ENCODE data around the gene GPC6.

Gene GPC6

GRCh38 chr13:93266681-93267080 lies 40.1 kb downstream of the GPC6 start:
- no peaks in the 10 kb centered on the region for H3K9me3 ChIP-seq (ENCODE audit: control insufficient read depth in 2 of 2, low read length in 2 of 2)
- H3K4me1 ChIP-seq (ENCODE audit: control insufficient read depth in 2 of 2, insufficient read depth in 2 of 2, low read length in 2 of 2), result no peaks in the 10 kb centered on the region
- H3K4me3 ChIP-seq (ENCODE audit: low read length in 2 of 2), result no peak overlapping the region
- H3K9ac ChIP-seq (ENCODE audit: low read depth in 1 of 2, low read length in 2 of 2), result no peak overlapping the region
- no peaks in the 10 kb centered on the region for H3K36me3 ChIP-seq (ENCODE audit: control insufficient read depth in 2 of 2, insufficient read depth in 2 of 2, low read length in 2 of 2)
- H3K27ac ChIP-seq (ENCODE audit: low read depth in 2 of 2, low read length in 2 of 2), result no peak overlapping the region
- no peaks in the 10 kb centered on the region for H3K27me3 ChIP-seq (ENCODE audit: control insufficient read depth in 2 of 2, insufficient read depth in 2 of 2, low read length in 2 of 2)

GRCh38 chr13:93268327-93269028 lies 41.9 kb downstream of the GPC6 start:
- H3K27ac ChIP-seq (ENCODE audit: low read depth in 2 of 2, low read length in 2 of 2), result no peak overlapping the region
- H3K27me3 ChIP-seq (ENCODE audit: control insufficient read depth in 2 of 2, insufficient read depth in 2 of 2, low read length in 2 of 2), result no peaks in the 10 kb centered on the region
- H3K9me3 ChIP-seq (ENCODE audit: control insufficient read depth in 2 of 2, low read length in 2 of 2), result no peaks in the 10 kb centered on the region
- H3K4me1 ChIP-seq (ENCODE audit: control insufficient read depth in 2 of 2, insufficient read depth in 2 of 2, low read length in 2 of 2), result no peaks in the 10 kb centered on the region
- H3K4me3 ChIP-seq (ENCODE audit: low read length in 2 of 2), result no peak overlapping the region
- no peaks in the 10 kb centered on the region for H3K36me3 ChIP-seq (ENCODE audit: control insufficient read depth in 2 of 2, insufficient read depth in 2 of 2, low read length in 2 of 2)
- H3K9ac ChIP-seq (ENCODE audit: low read depth in 1 of 2, low read length in 2 of 2), result no peak overlapping the region

- no peaks in the 10 kb centered on the region for H3K36me3 ChIP-seq (ENCODE audit: control insufficient read depth in 2 of 2, insufficient read depth in 2 of 2, low read length in 2 of 2)
- H3K4me3 ChIP-seq (ENCODE audit: low read length in 2 of 2), result no peak overlapping the region
Observed at GRCh38 chr13:93270769-93271742, 44.4 kb downstream of the GPC6 start.

GRCh38 chr13:93279982-93280381 lies 53.4 kb downstream of the GPC6 start:
- Histone ChIP-seq H3K27me3 (ENCODE audit: control insufficient read depth in 2 of 2, insufficient read depth in 2 of 2, low read length in 2 of 2) (no peaks in the 10 kb centered on the region), H3K36me3 (ENCODE audit: control insufficient read depth in 2 of 2, insufficient read depth in 2 of 2, low read length in 2 of 2) (no peaks in the 10 kb centered on the region), H3K4me3 (ENCODE audit: low read length in 2 of 2) (no peak overlapping the region), H3K9me3 (ENCODE audit: control insufficient read depth in 2 of 2, low read length in 2 of 2) (no peaks in the 10 kb centered on the region), H3K4me1 (ENCODE audit: control insufficient read depth in 2 of 2, insufficient read depth in 2 of 2, low read length in 2 of 2) (no peaks in the 10 kb centered on the region), H3K9ac (ENCODE audit: low read depth in 1 of 2, low read length in 2 of 2) (no peak overlapping the region), H3K27ac (ENCODE audit: low read depth in 2 of 2, low read length in 2 of 2) (no peak overlapping the region)

More at GRCh38 chr13:93270769-93271742, 44.4 kb downstream of the GPC6 start:
- Histone ChIP-seq H3K9ac (ENCODE audit: low read depth in 1 of 2, low read length in 2 of 2) (no peak overlapping the region), H3K27ac (ENCODE audit: low read depth in 2 of 2, low read length in 2 of 2) (no peak overlapping the region), H3K4me1 (ENCODE audit: control insufficient read depth in 2 of 2, insufficient read depth in 2 of 2, low read length in 2 of 2) (no peaks in the 10 kb centered on the region), H3K27me3 (ENCODE audit: control insufficient read depth in 2 of 2, insufficient read depth in 2 of 2, low read length in 2 of 2) (no peaks in the 10 kb centered on the region), H3K9me3 (ENCODE audit: control insufficient read depth in 2 of 2, low read length in 2 of 2) (no peaks in the 10 kb centered on the region)

- H3K27me3 ChIP-seq (ENCODE audit: control insufficient read depth in 2 of 2, insufficient read depth in 2 of 2, low read length in 2 of 2), result no peaks in the 10 kb centered on the region
- H3K4me3 ChIP-seq (ENCODE audit: low read length in 2 of 2), result no peak overlapping the region
- H3K9me3 ChIP-seq (ENCODE audit: control insufficient read depth in 2 of 2, low read length in 2 of 2), result no peaks in the 10 kb centered on the region
- H3K36me3 ChIP-seq (ENCODE audit: control insufficient read depth in 2 of 2, insufficient read depth in 2 of 2, low read length in 2 of 2), result no peaks in the 10 kb centered on the region
- no peak overlapping the region for H3K9ac ChIP-seq (ENCODE audit: low read depth in 1 of 2, low read length in 2 of 2)
- H3K27ac ChIP-seq (ENCODE audit: low read depth in 2 of 2, low read length in 2 of 2), result no peak overlapping the region
- H3K4me1 ChIP-seq (ENCODE audit: control insufficient read depth in 2 of 2, insufficient read depth in 2 of 2, low read length in 2 of 2), result no peaks in the 10 kb centered on the region
Observed at GRCh38 chr13:93280688-93281087, 54.1 kb downstream of the GPC6 start.

GRCh38 chr13:93283255-93283654 lies 56.6 kb downstream of the GPC6 start:
- H3K27ac ChIP-seq (ENCODE audit: low read depth in 2 of 2, low read length in 2 of 2), result no peak overlapping the region
- no peak overlapping the region for H3K4me3 ChIP-seq (ENCODE audit: low read length in 2 of 2)
- H3K9me3 ChIP-seq (ENCODE audit: control insufficient read depth in 2 of 2, low read length in 2 of 2), result no peaks in the 10 kb centered on the region
- H3K27me3 ChIP-seq (ENCODE audit: control insufficient read depth in 2 of 2, insufficient read depth in 2 of 2, low read length in 2 of 2), result no peaks in the 10 kb centered on the region
- no peak overlapping the region for H3K9ac ChIP-seq (ENCODE audit: low read depth in 1 of 2, low read length in 2 of 2)
- H3K36me3 ChIP-seq (ENCODE audit: control insufficient read depth in 2 of 2, insufficient read depth in 2 of 2, low read length in 2 of 2), result no peaks in the 10 kb centered on the region
- no peaks in the 10 kb centered on the region for H3K4me1 ChIP-seq (ENCODE audit: control insufficient read depth in 2 of 2, insufficient read depth in 2 of 2, low read length in 2 of 2)

GRCh38 chr13:93284064-93284463 lies 57.5 kb downstream of the GPC6 start:
- H3K4me3 ChIP-seq (ENCODE audit: low read length in 2 of 2), result no peak overlapping the region
- no peak overlapping the region for H3K9ac ChIP-seq (ENCODE audit: low read depth in 1 of 2, low read length in 2 of 2)
- H3K9me3 ChIP-seq (ENCODE audit: control insufficient read depth in 2 of 2, low read length in 2 of 2), result no peaks in the 10 kb centered on the region
- H3K27ac ChIP-seq (ENCODE audit: low read depth in 2 of 2, low read length in 2 of 2), result no peak overlapping the region
- no peaks in the 10 kb centered on the region for H3K36me3 ChIP-seq (ENCODE audit: control insufficient read depth in 2 of 2, insufficient read depth in 2 of 2, low read length in 2 of 2)
- H3K4me1 ChIP-seq (ENCODE audit: control insufficient read depth in 2 of 2, insufficient read depth in 2 of 2, low read length in 2 of 2), result no peaks in the 10 kb centered on the region
- no peaks in the 10 kb centered on the region for H3K27me3 ChIP-seq (ENCODE audit: control insufficient read depth in 2 of 2, insufficient read depth in 2 of 2, low read length in 2 of 2)

- Histone ChIP-seq H3K9me3 (ENCODE audit: control insufficient read depth in 2 of 2, low read length in 2 of 2) (no peaks in the 10 kb centered on the region), H3K9ac (ENCODE audit: low read depth in 1 of 2, low read length in 2 of 2) (no peak overlapping the region), H3K36me3 (ENCODE audit: control insufficient read depth in 2 of 2, insufficient read depth in 2 of 2, low read length in 2 of 2) (no peaks in the 10 kb centered on the region), H3K27ac (ENCODE audit: low read depth in 2 of 2, low read length in 2 of 2) (no peak overlapping the region), H3K27me3 (ENCODE audit: control insufficient read depth in 2 of 2, insufficient read depth in 2 of 2, low read length in 2 of 2) (no peaks in the 10 kb centered on the region), H3K4me3 (ENCODE audit: low read length in 2 of 2) (no peak overlapping the region), H3K4me1 (ENCODE audit: control insufficient read depth in 2 of 2, insufficient read depth in 2 of 2, low read length in 2 of 2) (no peaks in the 10 kb centered on the region)
Observed at GRCh38 chr13:93286047-93286446, 59.4 kb downstream of the GPC6 start.

GRCh38 chr13:93289053-93289452 lies 62.4 kb downstream of the GPC6 start:
- no peak overlapping the region for H3K9ac ChIP-seq (ENCODE audit: low read depth in 1 of 2, low read length in 2 of 2)
- H3K27ac ChIP-seq (ENCODE audit: low read depth in 2 of 2, low read length in 2 of 2), result no peak overlapping the region
- no peaks in the 10 kb centered on the region for H3K9me3 ChIP-seq (ENCODE audit: control insufficient read depth in 2 of 2, low read length in 2 of 2)
- H3K27me3 ChIP-seq (ENCODE audit: control insufficient read depth in 2 of 2, insufficient read depth in 2 of 2, low read length in 2 of 2), result no peaks in the 10 kb centered on the region
- H3K4me3 ChIP-seq (ENCODE audit: low read length in 2 of 2), result no peak overlapping the region
- no peaks in the 10 kb centered on the region for H3K36me3 ChIP-seq (ENCODE audit: control insufficient read depth in 2 of 2, insufficient read depth in 2 of 2, low read length in 2 of 2)
- H3K4me1 ChIP-seq (ENCODE audit: control insufficient read depth in 2 of 2, insufficient read depth in 2 of 2, low read length in 2 of 2), result no peaks in the 10 kb centered on the region

GRCh38 chr13:93289842-93290241 lies 63.2 kb downstream of the GPC6 start:
- Histone ChIP-seq H3K9ac (ENCODE audit: low read depth in 1 of 2, low read length in 2 of 2) (no peak overlapping the region), H3K27ac (ENCODE audit: low read depth in 2 of 2, low read length in 2 of 2) (no peak overlapping the region), H3K9me3 (ENCODE audit: control insufficient read depth in 2 of 2, low read length in 2 of 2) (no peaks in the 10 kb centered on the region)

More at GRCh38 chr13:93289842-93290241, 63.2 kb downstream of the GPC6 start:
- no peaks in the 10 kb centered on the region for H3K4me1 ChIP-seq (ENCODE audit: control insufficient read depth in 2 of 2, insufficient read depth in 2 of 2, low read length in 2 of 2)
- no peaks in the 10 kb centered on the region for H3K36me3 ChIP-seq (ENCODE audit: control insufficient read depth in 2 of 2, insufficient read depth in 2 of 2, low read length in 2 of 2)
- H3K4me3 ChIP-seq (ENCODE audit: low read length in 2 of 2), result no peak overlapping the region
- H3K27me3 ChIP-seq (ENCODE audit: control insufficient read depth in 2 of 2, insufficient read depth in 2 of 2, low read length in 2 of 2), result no peaks in the 10 kb centered on the region
